Stimulated activated CD8-positive, alpha-beta memory T cell treated with anti-CD3 and anti-CD28 coated beads, Interleukin-4, amount 100 ng/mL, for 1 hour (primary cell): Measurements from ENCODE around the gene ALPL.

Source experiments
- DNase-seq, 2 donors: peaks; one replicate each; pipeline ENCODE4 v3.0.0-alpha.2; 2020; ENCODE audit warnings: low read depth in 2 of 2, low spot score in 1 of 2

Gene ALPL

GRCh38 chr1:21596174-21596573 lies 87.0 kb downstream of the ALPL start:
- DNase-seq: no peak

- no peak for DNase-seq
Measured at GRCh38 chr1:21596628-21597027, 87.4 kb downstream of the ALPL start.

- no peak for DNase-seq
Measured at GRCh38 chr1:21597753-21598152, 88.5 kb downstream of the ALPL start.

- no peak for DNase-seq
Measured at GRCh38 chr1:21598417-21598816, 89.2 kb downstream of the ALPL start.

GRCh38 chr1:21598904-21599303 lies 89.7 kb downstream of the ALPL start:
- DNase-seq: no peak

GRCh38 chr1:21599402-21599801 lies 90.2 kb downstream of the ALPL start:
- no peak for DNase-seq

GRCh38 chr1:21601278-21602048 lies 92.2 kb downstream of the ALPL start:
- no peak for DNase-seq

- no peak for DNase-seq
Measured at GRCh38 chr1:21603177-21604138, 94.2 kb downstream of the ALPL start.

GRCh38 chr1:21604208-21604957 lies 95.2 kb downstream of the ALPL start:
- DNase-seq: no peak

- DNase-seq: no peak
Measured at GRCh38 chr1:21605012-21605715, 95.9 kb downstream of the ALPL start.

GRCh38 chr1:21605964-21606705 lies 96.9 kb downstream of the ALPL start:
- DNase-seq: no peak

GRCh38 chr1:21607549-21608529 lies 98.6 kb downstream of the ALPL start:
- DNase-seq: no peak

- DNase-seq: no peak
Measured at GRCh38 chr1:21608798-21609197, 99.6 kb downstream of the ALPL start.

- DNase-seq: no peak
Measured at GRCh38 chr1:21610027-21610426, 100.8 kb downstream of the ALPL start.

GRCh38 chr1:21610989-21611785 lies 102.0 kb downstream of the ALPL start:
- no peak for DNase-seq

- DNase-seq: no peak
Measured at GRCh38 chr1:21612057-21612456, 102.8 kb downstream of the ALPL start.

- no peak for DNase-seq
Measured at GRCh38 chr1:21613072-21613867, 104.0 kb downstream of the ALPL start.
